HUES48 (cell line): ENCODE data around the gene GADD45A.

Experiments
- H3K27ac ChIP-seq: one replicate; pipeline ENCODE4 v1.7.0; 2013; ENCODE audit warnings: low read depth, low read length, inconsistent platforms
- H3K27me3 ChIP-seq: 2 replicates; pipeline ENCODE4 v1.6.1; 2013; ENCODE audit warnings: mild to moderate bottlenecking, low read length; ENCODE audit not compliant: control insufficient read depth, insufficient read depth
- H3K36me3 ChIP-seq: 2 replicates; pipeline ENCODE4 v1.6.1; 2013; ENCODE audit warnings: low read length; ENCODE audit not compliant: control insufficient read depth, insufficient read depth
- H3K4me1 ChIP-seq: 2 replicates; pipeline ENCODE4 v1.6.1; 2013; ENCODE audit warnings: mild to moderate bottlenecking, low read length; ENCODE audit not compliant: control insufficient read depth, insufficient read depth
- H3K4me3 ChIP-seq: 2 replicates; pipeline ENCODE4 v1.5.1; 2013; ENCODE audit warnings: mild to moderate bottlenecking, low read depth, low read length
- H3K9ac ChIP-seq: 2 replicates; pipeline ENCODE4 v1.6.1; 2013; ENCODE audit warnings: mild to moderate bottlenecking, low read depth, low read length, moderate library complexity
- H3K9me3 ChIP-seq: 2 replicates; pipeline ENCODE4 v1.6.1; 2013; ENCODE audit warnings: low read length; ENCODE audit not compliant: control insufficient read depth, insufficient read depth

Gene GADD45A

DNA sequence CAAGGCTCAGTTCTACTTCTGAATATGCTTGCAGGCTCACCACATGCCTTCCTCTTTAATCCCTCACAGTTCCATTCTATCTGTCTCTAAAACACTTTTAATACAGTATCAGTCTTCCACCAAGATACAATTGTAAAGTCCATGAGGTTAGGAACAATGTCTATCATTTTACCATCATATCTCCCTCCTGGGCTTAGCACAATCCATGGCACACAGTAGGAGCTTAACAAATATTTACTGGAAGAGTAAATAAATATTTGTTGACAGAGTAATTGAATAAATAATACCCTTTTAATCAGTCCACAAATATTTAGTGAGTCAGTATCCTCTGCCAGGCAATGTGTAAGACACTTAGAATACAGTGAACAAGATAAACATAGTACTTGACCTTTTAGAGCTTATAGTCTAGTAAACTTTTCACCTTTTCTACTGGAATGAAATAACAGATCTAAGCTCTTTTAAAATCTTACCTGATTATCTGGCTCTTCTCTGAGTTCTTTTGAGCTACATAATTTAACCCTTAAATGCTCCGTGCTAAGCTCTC, 12.7 kb upstream of the GADD45A start:
- no peaks in the 10 kb centered on the region for H3K36me3 ChIP-seq

DNA sequence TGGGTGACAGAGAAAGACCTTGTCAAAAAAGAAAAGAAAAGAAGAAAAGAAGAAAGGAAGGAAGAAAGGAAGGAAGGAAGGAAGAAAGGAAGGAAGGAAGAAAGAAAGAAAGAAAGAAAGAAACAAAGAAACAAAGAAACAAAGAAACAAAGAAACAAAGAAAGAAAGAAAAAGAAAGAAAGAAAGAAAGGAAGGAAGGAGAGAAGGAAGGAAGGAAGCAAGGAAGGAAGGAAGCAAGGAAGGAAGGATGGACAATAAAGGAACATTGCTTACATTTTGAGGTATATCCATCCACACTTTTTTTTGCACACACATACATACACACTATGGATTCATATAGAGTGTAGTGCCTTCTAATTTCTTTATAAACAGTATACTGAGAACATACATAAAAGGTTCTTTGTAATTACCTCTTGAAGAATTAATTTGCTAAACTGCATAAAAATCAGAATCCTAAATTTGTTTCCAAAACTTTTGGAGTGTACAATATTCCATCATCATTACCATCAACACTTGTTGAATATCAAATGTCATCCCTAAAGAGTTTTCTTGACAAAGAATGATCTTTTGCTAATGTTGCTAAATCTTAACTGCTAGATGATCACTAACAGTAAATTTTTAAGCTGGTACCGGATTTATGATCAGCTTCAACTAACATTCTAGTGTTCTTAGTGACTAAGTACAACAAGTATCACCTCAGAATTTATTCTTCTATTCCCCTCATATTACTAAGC, 11.4 kb upstream of the GADD45A start:
- H3K27me3 ChIP-seq = no peaks in the 10 kb centered on the region
- H3K9ac ChIP-seq = no peak overlapping the region
- H3K27ac ChIP-seq = no peak overlapping the region
- H3K4me3 ChIP-seq = no peak overlapping the region
- H3K9me3 ChIP-seq = no peaks in the 10 kb centered on the region
- no peaks in the 10 kb centered on the region for H3K4me1 ChIP-seq
- H3K36me3 ChIP-seq = no peaks in the 10 kb centered on the region

More for the DNA sequence above, 12.7 kb upstream of the GADD45A start:
- Histone ChIP-seq H3K4me1 (no peaks in the 10 kb centered on the region), H3K27me3 (no peaks in the 10 kb centered on the region), H3K27ac (no peak overlapping the region), H3K4me3 (no peak overlapping the region), H3K9me3 (no peaks in the 10 kb centered on the region), H3K9ac (no peak overlapping the region)

DNA sequence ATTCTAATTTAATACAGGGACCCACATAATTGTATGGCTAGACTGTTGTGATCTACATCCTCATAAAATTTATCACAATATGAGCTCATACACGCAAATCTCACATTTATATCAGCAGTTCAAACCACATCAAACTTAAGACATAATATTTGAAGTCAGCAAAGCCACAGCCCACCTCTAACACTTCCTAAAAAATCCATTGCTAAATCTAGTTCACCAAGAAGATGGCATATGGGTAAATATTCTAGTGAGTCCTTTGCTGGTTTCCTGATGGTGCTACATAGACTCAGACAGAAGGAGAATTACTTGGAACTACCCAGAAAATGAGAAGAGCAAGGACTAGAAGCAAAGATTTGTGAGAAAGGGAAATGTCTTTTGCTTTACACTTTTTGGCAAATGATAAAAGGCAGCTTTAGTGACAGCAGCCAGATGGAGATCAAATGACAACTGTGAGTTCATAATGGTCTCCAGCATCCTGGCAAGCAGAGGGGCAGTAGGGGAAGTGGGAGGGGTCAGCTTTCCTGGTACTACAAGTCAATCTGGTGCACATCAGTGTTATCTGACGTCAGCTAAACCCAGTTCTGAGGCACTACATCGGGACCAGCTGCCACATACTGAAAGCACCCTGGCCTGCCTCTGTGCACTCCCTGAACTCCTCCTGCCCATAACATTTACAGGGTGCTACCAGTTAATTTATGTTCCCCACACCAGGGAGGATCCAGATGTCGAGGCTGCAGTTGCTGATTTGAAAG, 10.6 kb upstream of the GADD45A start:
- no peaks in the 10 kb centered on the region for H3K36me3 ChIP-seq
- no peaks in the 10 kb centered on the region for H3K4me1 ChIP-seq
- H3K4me3 ChIP-seq = no peak overlapping the region
- H3K9me3 ChIP-seq = no peaks in the 10 kb centered on the region
- no peak overlapping the region for H3K27ac ChIP-seq
- H3K27me3 ChIP-seq = no peaks in the 10 kb centered on the region
- no peak overlapping the region for H3K9ac ChIP-seq

DNA sequence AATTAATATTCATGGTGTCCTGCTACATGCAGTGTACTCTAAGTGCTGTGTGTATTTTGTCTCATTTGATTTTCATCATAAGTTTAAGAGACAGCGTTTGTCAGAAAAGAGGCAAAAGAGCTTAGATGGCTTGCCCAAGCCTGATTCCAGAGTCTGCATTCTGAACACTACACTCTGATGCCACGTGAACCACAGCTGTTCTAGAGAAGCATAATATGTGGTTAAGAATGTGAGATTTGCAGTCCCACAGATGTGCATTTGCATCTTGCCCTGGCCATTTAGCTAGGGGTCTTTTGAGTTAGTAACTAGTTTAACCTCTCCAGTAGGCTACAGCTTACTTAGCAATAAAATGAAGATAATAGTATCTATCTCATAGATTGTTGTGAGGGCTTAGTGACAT, 9.2 kb upstream of the GADD45A start:
- H3K9ac ChIP-seq = no peak overlapping the region
- no peaks in the 10 kb centered on the region for H3K36me3 ChIP-seq
- H3K4me3 ChIP-seq = no peak overlapping the region
- H3K4me1 ChIP-seq = no peaks in the 10 kb centered on the region
- no peaks in the 10 kb centered on the region for H3K27me3 ChIP-seq
- no peak overlapping the region for H3K27ac ChIP-seq
- H3K9me3 ChIP-seq = no peaks in the 10 kb centered on the region

DNA sequence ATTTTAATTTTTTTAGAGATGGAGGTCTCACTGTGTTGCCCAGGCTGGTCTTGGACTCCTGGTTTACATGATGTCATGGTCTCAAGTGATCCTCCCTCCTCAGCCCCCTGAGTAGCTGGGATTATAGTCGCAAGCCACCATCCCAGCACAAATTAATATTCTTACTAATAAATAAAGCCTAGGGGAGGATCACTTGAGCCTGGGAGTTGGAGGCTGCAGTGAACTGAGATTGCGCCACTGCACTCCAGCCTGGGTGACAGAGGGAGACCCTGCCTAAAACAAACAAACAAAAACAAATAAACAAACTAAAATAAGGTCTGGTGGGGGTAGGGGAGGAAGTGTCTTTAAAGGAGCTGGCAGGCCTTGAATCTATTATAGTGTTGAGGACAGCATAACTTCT, 8.7 kb upstream of the GADD45A start:
- Histone ChIP-seq H3K9ac (no peak overlapping the region), H3K27ac (no peak overlapping the region), H3K4me3 (no peak overlapping the region), H3K9me3 (no peaks in the 10 kb centered on the region), H3K4me1 (no peaks in the 10 kb centered on the region), H3K27me3 (no peaks in the 10 kb centered on the region), H3K36me3 (no peaks in the 10 kb centered on the region)

DNA sequence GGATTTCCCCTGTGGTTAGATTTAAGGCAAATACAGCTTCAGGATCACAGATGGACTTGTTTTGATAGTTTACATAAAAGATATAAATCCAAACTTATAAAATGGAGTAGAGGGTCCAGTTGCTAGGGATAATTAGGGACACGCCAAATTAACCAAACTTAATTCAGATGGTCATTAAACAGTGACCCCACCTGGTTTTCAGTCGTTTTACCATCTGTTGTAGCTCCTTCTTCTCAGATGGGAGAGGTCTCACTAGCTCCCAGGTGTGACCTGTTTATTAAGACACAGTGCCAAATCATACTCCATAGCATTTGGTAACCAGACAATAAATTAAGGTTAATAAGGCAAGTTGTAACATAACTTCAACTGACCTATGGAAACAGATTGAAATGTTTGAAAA, 8.1 kb upstream of the GADD45A start:
- Histone ChIP-seq H3K9me3 (no peaks in the 10 kb centered on the region), H3K9ac (no peak overlapping the region), H3K27me3 (no peaks in the 10 kb centered on the region), H3K4me3 (no peak overlapping the region), H3K27ac (no peak overlapping the region), H3K36me3 (no peaks in the 10 kb centered on the region), H3K4me1 (no peaks in the 10 kb centered on the region)

DNA sequence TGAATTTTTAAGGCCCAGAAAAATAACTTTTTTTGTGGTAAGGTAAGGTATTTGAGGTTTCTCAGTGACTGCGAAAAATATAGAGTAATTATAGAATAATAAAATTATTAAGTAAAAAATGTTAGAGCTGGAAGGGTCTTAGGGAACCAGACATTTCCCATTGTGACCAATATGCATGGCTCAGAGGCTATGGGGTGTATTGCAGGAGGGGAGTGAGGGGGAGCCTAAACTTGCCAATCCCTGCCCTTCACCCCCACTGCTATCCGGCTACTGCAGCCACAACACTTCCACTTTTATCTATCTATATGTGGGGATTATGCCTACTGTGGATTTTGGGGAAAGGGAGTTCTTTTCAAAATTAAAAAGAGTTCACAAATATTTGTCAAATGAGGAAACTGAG, 7.6 kb upstream of the GADD45A start:
- no peak overlapping the region for H3K9ac ChIP-seq
- no peak overlapping the region for H3K27ac ChIP-seq

DNA sequence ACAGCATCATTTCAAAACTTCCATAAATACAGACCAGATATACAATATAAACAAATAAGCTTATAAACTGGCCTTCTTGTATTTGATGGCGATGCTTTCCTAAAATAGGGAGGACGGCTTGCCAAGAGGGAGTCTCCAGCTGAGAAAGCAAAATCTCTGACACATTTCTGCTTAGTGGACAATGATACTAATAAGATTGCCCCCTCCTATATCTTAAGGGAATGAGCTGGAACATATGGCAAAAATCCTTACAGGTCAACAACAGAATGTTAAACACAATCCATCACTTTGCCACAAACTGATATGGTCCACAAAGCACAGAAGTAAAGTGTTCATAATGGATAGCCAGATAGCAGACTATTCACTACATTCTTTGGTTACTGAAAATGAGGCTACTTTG, 7.1 kb upstream of the GADD45A start:
- Histone ChIP-seq H3K27ac (no peak overlapping the region), H3K9ac (no peak overlapping the region), H3K36me3 (no peaks in the 10 kb centered on the region), H3K4me3 (no peak overlapping the region), H3K27me3 (no peaks in the 10 kb centered on the region), H3K4me1 (no peaks in the 10 kb centered on the region), H3K9me3 (no peaks in the 10 kb centered on the region)

More for the DNA sequence above, 7.6 kb upstream of the GADD45A start:
- Histone ChIP-seq H3K27me3 (no peaks in the 10 kb centered on the region), H3K9me3 (no peaks in the 10 kb centered on the region), H3K4me1 (no peaks in the 10 kb centered on the region), H3K36me3 (no peaks in the 10 kb centered on the region), H3K4me3 (no peak overlapping the region)

DNA sequence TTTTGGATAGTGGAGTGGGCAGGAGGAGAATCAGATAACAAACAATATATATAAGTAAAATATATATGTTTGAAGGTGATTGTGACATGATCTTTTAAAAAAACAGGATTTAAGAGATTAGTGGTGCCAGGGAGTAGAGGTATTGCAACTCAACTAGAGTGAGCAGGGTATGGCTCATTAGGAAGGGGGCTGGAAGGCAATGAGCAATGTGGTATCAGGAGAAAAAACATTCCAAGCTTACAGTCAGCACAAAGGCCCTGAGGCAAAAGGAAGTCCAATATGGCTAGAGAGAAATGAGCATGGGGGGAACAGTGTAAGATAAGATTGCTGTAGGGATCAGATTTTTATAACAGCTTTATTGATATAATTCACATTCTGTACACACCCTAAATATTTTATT, 5.3 kb upstream of the GADD45A start:
- Histone ChIP-seq H3K27me3 (no peaks in the 10 kb centered on the region), H3K4me1 (peaks cover 9% of the 10 kb centered on the region; the same call in 1 of the 2 replicates), H3K27ac (no peak overlapping the region), H3K4me3 (no peak overlapping the region), H3K9me3 (no peaks in the 10 kb centered on the region), H3K9ac (no peak overlapping the region), H3K36me3 (no peaks in the 10 kb centered on the region)

DNA sequence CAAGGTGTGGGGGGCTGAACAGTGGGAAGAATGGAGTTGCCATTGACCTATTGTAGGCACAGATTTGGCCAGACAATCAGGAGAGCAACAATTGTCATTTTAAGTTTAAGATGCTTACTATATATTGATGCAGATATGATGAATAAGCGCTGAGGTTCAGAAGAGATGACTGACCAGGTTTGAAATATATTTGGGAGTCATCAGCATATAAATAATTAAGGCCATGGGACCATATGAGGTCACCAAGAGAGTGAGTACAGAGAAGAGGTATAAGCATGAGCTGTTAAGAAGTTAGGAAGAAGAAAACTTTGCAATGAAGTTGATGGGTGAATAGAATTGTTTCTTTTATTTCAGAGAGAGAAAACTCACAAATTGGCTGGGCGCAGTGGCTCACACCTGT, 4.5 kb upstream of the GADD45A start:
- Histone ChIP-seq H3K9me3 (no peaks in the 10 kb centered on the region), H3K27me3 (no peaks in the 10 kb centered on the region), H3K27ac (no peak overlapping the region), H3K9ac (no peak overlapping the region), H3K36me3 (no peaks in the 10 kb centered on the region), H3K4me1 (peaks cover 9% of the 10 kb centered on the region; the same call in 1 of the 2 replicates), H3K4me3 (no peak overlapping the region)

DNA sequence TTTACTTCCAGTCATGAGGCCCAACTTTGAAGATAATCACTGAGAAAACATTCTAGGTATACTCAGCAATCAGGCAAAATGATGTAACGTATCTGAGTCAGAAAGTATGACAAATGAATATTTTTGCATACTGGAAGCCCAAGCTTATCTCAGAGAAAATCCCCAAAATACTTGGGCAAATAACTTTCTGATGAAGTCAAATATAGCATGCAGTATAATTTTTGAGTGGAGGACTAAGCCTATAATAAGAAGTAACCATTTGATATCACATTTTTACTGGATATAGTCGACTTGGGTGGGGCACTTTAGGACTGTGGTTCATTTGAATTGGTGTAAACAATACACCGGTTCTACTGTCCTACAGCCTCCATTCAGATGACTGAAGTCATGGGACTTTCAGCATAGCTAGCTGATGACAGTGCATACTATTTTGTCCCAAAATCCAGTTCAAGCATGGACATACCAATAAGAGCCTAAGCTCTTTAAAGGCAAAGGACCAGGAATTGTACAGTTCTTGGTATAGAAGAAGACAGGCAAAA, 2.3 kb upstream of the GADD45A start:
- Histone ChIP-seq H3K27ac (no peak overlapping the region), H3K27me3 (no peaks in the 10 kb centered on the region), H3K4me1 (peaks cover 15% of the 10 kb centered on the region; the same call in 1 of the 2 replicates), H3K9ac (no peak overlapping the region), H3K9me3 (no peaks in the 10 kb centered on the region), H3K36me3 (peaks cover 7% of the 10 kb centered on the region), H3K4me3 (no peak overlapping the region)
